GM19351 (cell line): ENCODE measurements around the gene ROBO2.

ENCODE experiments used
- ATAC-seq: cut with Tn5 transposase; IDR thresholded peaks from one replicate; pipeline ENCODE4 v1.9.1; 2021; ENCODE audit warnings: mild to moderate bottlenecking, moderate library complexity; ENCODE audit not compliant: unreplicated experiment

Gene ROBO2

GRCh38 chr3:77254967-77255831 is 215.3 kb downstream of the ROBO2 start:
- peak; percentile 77 for ATAC-seq

- ATAC-seq = no peak
Measured at GRCh38 chr3:77256584-77257503, 216.9 kb downstream of the ROBO2 start.

- ATAC-seq = no peak
Measured at GRCh38 chr3:77259694-77260093, 219.8 kb downstream of the ROBO2 start.

DNA sequence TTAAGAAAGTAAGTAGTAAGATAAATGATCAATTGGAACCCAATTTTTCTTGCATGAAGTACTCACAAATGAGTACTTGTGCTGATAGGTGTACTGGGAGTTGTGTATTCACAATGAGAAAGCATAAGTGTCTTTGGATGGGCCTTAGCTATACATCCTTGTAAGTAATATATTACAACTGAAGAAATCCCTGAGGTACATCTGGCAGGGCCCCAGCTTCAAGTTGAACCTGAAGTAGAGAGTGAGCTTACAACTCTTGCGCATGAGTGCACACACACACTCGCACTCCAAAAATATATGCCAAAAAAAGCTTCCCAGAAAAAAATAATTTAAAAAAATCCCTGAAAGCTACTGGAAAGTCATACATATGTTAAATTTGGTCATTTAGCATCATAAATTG is 222.5 kb downstream of the ROBO2 start:
- ATAC-seq = no peak

- no peak for ATAC-seq
Measured at GRCh38 chr3:77267589-77267988, 227.7 kb downstream of the ROBO2 start.

- no peak for ATAC-seq
Measured at GRCh38 chr3:77271306-77271705, 231.4 kb downstream of the ROBO2 start.

GRCh38 chr3:77271711-77272110 is 231.8 kb downstream of the ROBO2 start:
- ATAC-seq = no peak

GRCh38 chr3:77279276-77279675 is 239.4 kb downstream of the ROBO2 start:
- no peak for ATAC-seq

DNA sequence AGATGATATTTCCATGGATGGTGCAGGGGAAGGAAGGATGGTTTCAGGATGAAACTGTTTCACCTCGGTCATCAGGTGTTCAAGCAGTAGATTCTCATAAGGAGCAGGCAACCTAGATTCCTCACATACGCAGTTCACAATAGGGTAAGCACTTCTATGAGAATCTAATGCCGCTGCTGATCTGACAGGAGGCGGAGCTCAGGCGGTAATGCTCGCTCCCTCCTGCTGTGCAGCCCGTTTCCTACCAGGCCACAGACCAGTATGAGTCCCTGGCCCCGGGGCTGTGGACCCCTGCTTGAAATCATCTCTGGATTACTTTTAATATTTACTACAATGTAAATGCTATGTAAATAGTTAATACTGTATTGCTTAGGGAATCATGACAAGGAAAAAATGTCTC is 241.8 kb downstream of the ROBO2 start:
- no peak for ATAC-seq

DNA sequence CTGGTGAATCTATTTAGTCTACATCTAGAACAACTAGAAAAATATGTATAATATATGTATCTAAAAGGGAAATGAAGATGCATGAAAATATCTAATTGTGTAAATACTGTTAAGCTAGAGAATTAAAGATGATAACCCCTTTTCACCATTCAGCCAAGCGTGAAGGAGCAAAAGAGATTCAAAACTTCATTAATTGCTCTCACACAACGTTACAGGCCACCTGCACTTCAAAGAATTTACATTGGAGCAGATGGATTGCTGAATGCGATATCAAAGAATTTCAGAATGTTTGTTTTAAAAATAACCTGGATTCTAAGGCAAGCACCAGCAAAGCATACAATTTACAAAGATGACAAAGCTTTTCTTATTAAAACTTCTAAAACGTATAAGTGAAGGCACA is 243.2 kb downstream of the ROBO2 start:
- ATAC-seq = no peak

- ATAC-seq = no peak
Measured at GRCh38 chr3:77288348-77288747, 248.4 kb downstream of the ROBO2 start.

DNA sequence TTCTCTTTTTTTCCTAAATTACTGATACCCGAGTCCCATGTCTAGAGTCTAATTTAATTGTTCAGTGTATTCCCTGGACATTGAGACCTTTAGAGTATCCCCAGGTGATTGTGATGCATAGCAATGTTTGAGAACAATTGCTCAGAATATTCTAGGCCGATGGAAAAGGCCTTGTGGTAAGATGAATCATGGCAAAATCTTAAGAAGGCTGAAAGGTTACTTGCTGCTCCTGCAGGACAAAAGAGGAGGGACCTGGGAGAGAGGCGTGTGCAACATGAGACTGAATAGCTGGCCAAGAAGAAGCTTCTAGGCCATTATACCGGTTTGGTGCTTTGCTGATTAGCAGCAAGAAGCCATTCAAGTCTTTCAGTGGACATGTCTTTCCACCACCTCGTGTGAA is 256.6 kb downstream of the ROBO2 start:
- ATAC-seq = no peak

GRCh38 chr3:77298417-77298816 is 258.5 kb downstream of the ROBO2 start:
- ATAC-seq = no peak

- no peak for ATAC-seq
Measured at GRCh38 chr3:77303955-77304699, 264.2 kb downstream of the ROBO2 start.

DNA sequence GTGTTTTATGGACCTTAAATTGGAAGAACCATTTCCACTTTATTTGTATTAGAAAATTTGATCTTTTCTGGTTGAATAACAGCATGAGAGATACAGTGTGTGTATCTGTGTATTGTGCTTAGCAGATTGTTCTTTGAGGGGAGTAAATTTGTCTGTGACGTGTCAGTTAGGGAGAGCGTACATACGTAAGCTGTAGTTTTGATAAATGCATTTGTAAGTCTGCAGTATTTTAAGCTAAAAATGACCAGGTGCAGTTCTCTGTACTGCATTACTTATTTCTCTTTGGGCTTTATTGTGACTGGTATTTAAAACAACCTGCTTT is 264.8 kb downstream of the ROBO2 start:
- no peak for ATAC-seq

DNA sequence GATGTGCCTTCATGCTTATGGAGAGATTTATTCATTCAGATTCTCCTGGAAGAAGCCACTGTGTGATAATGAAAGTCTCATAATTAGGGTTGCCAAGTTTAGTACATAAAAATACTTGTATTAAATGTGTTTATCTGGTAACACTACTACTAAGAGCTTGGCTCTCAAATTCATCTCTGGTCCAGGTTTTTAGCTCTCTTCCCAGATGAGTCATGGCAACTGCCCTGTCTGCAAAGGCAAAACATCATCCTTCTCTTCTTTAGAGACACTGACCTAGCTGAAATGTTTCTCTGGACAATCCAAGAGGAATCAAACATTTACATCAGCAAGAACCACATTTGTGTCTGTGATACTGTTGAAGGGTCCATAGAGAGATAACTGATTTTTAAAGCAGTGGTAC is 269.6 kb downstream of the ROBO2 start:
- no peak for ATAC-seq

- no peak for ATAC-seq
Measured at GRCh38 chr3:77313843-77314242, 273.9 kb downstream of the ROBO2 start.

DNA sequence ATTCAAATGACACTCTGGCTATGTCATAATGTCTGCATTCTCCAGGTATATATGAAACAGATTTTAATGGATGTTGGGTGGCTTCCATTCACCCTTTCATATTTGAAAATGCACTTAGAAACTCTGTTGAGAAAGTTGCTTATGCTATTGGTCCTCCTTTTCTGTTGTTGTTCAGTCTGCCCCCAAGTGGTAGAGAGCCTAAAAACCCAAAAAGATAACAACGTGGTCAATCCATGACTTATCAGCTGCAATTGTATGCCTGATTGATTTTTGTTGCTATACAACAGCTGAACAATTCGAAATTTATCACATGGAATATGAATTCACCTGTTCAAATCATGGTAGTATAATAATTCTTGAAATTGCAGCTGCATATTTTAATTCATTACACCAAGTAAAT is 279.8 kb downstream of the ROBO2 start:
- ATAC-seq = no peak

DNA sequence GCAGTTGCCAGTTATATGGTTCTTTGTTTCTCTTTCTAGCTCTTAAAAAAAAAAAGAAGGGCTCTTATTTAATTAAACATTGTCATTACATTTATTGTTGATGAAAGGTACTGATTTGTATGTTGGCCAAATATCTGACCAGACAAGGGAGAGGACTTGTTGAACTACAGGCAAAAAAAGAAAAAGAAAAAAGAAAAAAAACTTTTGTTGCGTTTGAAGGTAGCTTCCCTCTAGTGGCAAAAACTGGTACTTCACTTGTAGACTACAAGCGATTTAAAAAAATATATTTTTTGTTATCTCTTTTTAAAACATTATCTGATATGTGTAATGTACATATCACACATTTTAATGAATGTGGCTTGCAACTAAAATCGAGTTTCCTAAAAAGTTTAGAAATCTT is 280.6 kb downstream of the ROBO2 start:
- no peak for ATAC-seq

GRCh38 chr3:77321646-77322045 is 281.7 kb downstream of the ROBO2 start:
- no peak for ATAC-seq

DNA sequence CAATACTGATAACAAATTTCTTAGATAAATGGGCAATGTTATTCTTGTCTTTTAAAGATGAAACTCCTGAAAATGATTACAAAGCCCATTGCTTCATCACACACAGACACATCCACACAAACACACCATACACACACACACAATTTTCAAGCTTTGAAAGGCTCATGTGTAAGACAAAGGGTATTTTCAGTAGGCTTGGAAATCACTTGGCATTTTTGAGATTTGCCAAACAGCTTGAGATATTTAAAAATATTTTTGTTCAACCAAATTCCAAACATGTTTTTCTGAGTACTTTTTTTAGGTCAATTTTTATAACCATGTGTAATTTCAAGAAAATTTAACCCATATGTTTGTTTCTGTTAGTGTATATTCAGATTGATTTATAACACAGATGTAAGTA is 283.7 kb downstream of the ROBO2 start:
- no peak for ATAC-seq
